ENCODE measurements around the gene GLCCI1. TPM values are rescaled to one million over a fixed set of nuclear protein-coding genes. Genes with fewer than 3 reads are reported as not detected.

The GLCCI1 gene
- total and polyA plus RNA-seq, 2 of the 13 experiments (the other 11 are each of a cell fraction or from before 2014, with no cell fraction given), result 1.3 to 1.7 TPM

GRCh38 chr7:7972922-7973594 lies 4.5 kb downstream of the GLCCI1 start:
- H4K20me1 ChIP-seq (ENCODE audit: insufficient read depth, low read length), result no peaks in the 10 kb centered on the region
- H3K27ac ChIP-seq (ENCODE audit: extremely low read length, insufficient read depth, low read length), result no peak overlapping the region
- H3K36me3 ChIP-seq (replicated peaks in 1 of 2; ENCODE audit: control insufficient read depth in 1 of 2, insufficient read depth in 2 of 2, low read length in 2 of 2), result no peaks in the 10 kb centered on the region
- peaks cover 22% of the 10 kb centered on the region for H3K4me1 ChIP-seq (ENCODE audit: insufficient read depth, low read length)
- ChIA-PET CTCF (ENCODE audit: low intra/inter-chr PET ratio, low total read pairs) (no interaction called here), POLR2A (no interaction called here)
- H3K79me2 ChIP-seq (ENCODE audit: insufficient read depth, low read length), result no peaks in the 10 kb centered on the region
- no peak overlapping the region for H3K4me3 ChIP-seq (replicated peaks in 1 of 3; ENCODE audit: insufficient read depth in 1 of 3, low read depth in 2 of 3, low read length in 3 of 3)
- in situ Hi-C loops (cut with HindIII; ENCODE audit: extremely low pct_ligation_motif_present, low pct_unique_long_range_greater_than_20kb) (no loop called here), intact Hi-C loops (cut with micrococcal nuclease; ENCODE audit: unreplicated experiment) (no loop called here)
- no peak overlapping the region for H3K4me2 ChIP-seq (ENCODE audit: low read depth, low read length)
- ATAC-seq (no peak), FAIRE-seq (no peak), DNase-seq (ENCODE audit: low spot score) (no peak)
- 80% methylated on average over 2 of the region's 2 CpGs for WGBS (ENCODE audit: low lambda C conversion rate)
- H3K9me3 ChIP-seq (ENCODE audit: low read length), result no peaks in the 10 kb centered on the region
- BruUV-seq (replicated peaks), result no TSS peak
- H3K27me3 ChIP-seq (ENCODE audit: control insufficient read depth in 1 of 2, insufficient read depth in 2 of 2, low read length in 2 of 2), result peaks cover 0 to 5% of the 10 kb centered on the region in 2 experiments; a peak in 1 of 5 replicates
- no peak overlapping the region for H3K9ac ChIP-seq (ENCODE audit: insufficient read depth, low read depth, low read length)
- no peak overlapping the region for H2AFZ ChIP-seq (ENCODE audit: low read length)
- no peak for TF ChIP-seq ZBTB40 (IDR thresholded peaks at IDR 0.05)
- TF ChIP-seq ZBTB40 (CRISPR knock-in tag; IDR thresholded peaks at IDR 0.05), result no peak
- no peak for TF ChIP-seq RFXAP (CRISPR knock-in tag; IDR thresholded peaks at IDR 0.05; ENCODE audit: borderline replicate concordance)
- TF ChIP-seq ADNP (CRISPR knock-in tag; IDR thresholded peaks at IDR 0.05), result no peak
- no peak for TF ChIP-seq ATF7-NPFF (CRISPR knock-in tag; IDR thresholded peaks at IDR 0.05; ENCODE audit: low read depth)
- no peak for TF ChIP-seq ZNF24 (IDR thresholded peaks at IDR 0.05)
- no peak for TF ChIP-seq ZNF781 (CRISPR knock-in tag; IDR thresholded peaks at IDR 0.05; ENCODE audit: borderline replicate concordance, not compliant biosample characterization)
- no peak for TF ChIP-seq HIVEP1 (CRISPR knock-in tag; IDR thresholded peaks at IDR 0.05)
- TF ChIP-seq POLR2G (IDR thresholded peaks at IDR 0.05; ENCODE audit: low read depth, low read length), result no peak
- TF ChIP-seq SETDB1 (CRISPR knock-in tag; IDR thresholded peaks at IDR 0.05; ENCODE audit: borderline replicate concordance), result no peak
- TF ChIP-seq BCLAF1 (IDR thresholded peaks at IDR 0.05), result no peak
- no peak for TF ChIP-seq ZNF460 (CRISPR knock-in tag; IDR thresholded peaks at IDR 0.05; ENCODE audit: borderline replicate concordance)
- TF ChIP-seq ZNF570 (CRISPR knock-in tag; IDR thresholded peaks at IDR 0.05; ENCODE audit: borderline replicate concordance), result no peak
